ENCODE results near the gene OLIG1. TPM values are rescaled to one million over a fixed set of nuclear protein-coding genes. Genes with fewer than 3 reads are reported as not detected.

Gene OLIG1
- total and polyA plus RNA-seq, 7 donors: 0.07 to 3.4 (median 0.34) TPM; not detected in 1

GRCh38 chr21:33075596-33076195 is 5.8 kb downstream of the OLIG1 start:
- DNase-seq (no peak), ATAC-seq (no peak)
- intact Hi-C loops (cut with DNase I): no loop called here
- no peak overlapping the region for H3K4me3 ChIP-seq
- peaks cover 0 to 56% (median 14%) of the 10 kb centered on the region in 3 donors for H3K27me3 ChIP-seq (ENCODE audit: insufficient read depth in 3 of 3, low read length in 2 of 3)
- TF ChIP-seq CTCF (IDR thresholded peaks at IDR 0.05): no peak
- H3K27ac ChIP-seq: no peak overlapping the region
- peaks cover 14% of the 10 kb centered on the region for H3K4me1 ChIP-seq
- no peaks in the 10 kb centered on the region for H3K9me3 ChIP-seq
- H3K36me3 ChIP-seq (ENCODE audit: insufficient read depth in 1 of 2, low read depth in 1 of 2): no peaks in the 10 kb centered on the region
- 64 to 76% (median 73%) methylated on average over 11 of the region's 11 CpGs for WGBS, 3 donors

- peaks cover 0 to 45% (median 9%) of the 10 kb centered on the region in 3 donors for H3K27me3 ChIP-seq (ENCODE audit: insufficient read depth in 3 of 3, low read length in 2 of 3)
- TF ChIP-seq CTCF (IDR thresholded peaks at IDR 0.05): no peak
- no peak for ATAC-seq
- H3K27ac ChIP-seq: no peak overlapping the region
- H3K4me1 ChIP-seq: peaks cover 6% of the 10 kb centered on the region
- no peak for DNase-seq
- WGBS, 3 donors: 89 to 92% (median 91%) methylated on average over 11 of the region's 11 CpGs
- H3K36me3 ChIP-seq (ENCODE audit: insufficient read depth in 1 of 2, low read depth in 1 of 2): no peaks in the 10 kb centered on the region
- intact Hi-C loops (cut with DNase I): no loop called here
- no peaks in the 10 kb centered on the region for H3K9me3 ChIP-seq
- no peak overlapping the region for H3K4me3 ChIP-seq
These were observed 6.8 kb downstream of the OLIG1 start for GRCh38 chr21:33076600-33077329.

DNA sequence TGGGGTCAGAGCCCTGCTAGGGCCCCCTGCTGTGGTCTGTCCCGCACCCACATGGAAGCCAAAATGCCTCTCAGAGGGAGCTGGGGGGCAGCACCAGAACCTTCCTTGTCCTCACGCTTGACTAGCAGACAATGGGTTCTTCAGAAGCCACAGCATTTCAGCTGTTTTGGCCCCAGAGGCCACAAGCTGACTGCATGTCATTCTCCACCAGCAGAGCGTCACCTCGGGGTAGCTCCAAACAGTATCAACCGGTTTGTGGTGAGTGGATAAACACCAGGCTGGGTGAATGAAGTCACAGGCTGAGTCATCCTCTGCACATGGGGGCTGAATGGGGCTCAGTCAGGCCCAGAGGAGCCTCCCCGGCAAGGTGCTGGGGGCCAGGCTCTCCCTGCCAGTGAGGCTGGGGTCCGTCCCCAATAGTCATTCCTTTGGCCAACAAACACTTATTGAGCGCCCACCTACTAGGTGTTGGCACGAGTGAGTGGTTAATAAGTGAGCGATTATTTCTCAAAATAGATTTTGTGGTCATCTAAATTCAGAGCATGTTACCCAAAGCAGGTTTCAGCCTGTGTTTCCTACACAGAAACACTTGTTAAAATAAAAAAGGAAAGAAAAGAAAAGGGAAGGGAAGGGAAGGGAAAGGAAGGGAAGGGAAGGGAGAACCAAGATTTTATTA is 9.1 kb downstream of the OLIG1 start:
- no peak for TF ChIP-seq CTCF (IDR thresholded peaks at IDR 0.05)
- intact Hi-C loops (cut with DNase I): no loop called here
- no peak for DNase-seq
- Histone ChIP-seq H3K9me3 (no peaks in the 10 kb centered on the region), H3K4me3 (no peak overlapping the region), H3K27ac (no peak overlapping the region), H3K4me1 (no peaks in the 10 kb centered on the region), H3K27me3 (ENCODE audit: insufficient read depth in 3 of 3, low read length in 2 of 3) (peaks cover 0 to 22% (median 5%) of the 10 kb centered on the region in 3 donors), H3K36me3 (ENCODE audit: insufficient read depth in 1 of 2, low read depth in 1 of 2) (no peaks in the 10 kb centered on the region)
- WGBS, 3 donors: 64 to 73% (median 67%) methylated on average over 10 of the region's 10 CpGs
- ATAC-seq: peak in 1 of 4 donors; percentile 67

- Histone ChIP-seq H3K36me3 (ENCODE audit: insufficient read depth in 1 of 2, low read depth in 1 of 2) (no peaks in the 10 kb centered on the region), H3K4me1 (no peaks in the 10 kb centered on the region), H3K9me3 (no peaks in the 10 kb centered on the region), H3K4me3 (no peak overlapping the region), H3K27me3 (ENCODE audit: insufficient read depth in 3 of 3, low read length in 2 of 3) (peaks cover 0 to 12% (median 5%) of the 10 kb centered on the region in 3 donors), H3K27ac (no peak overlapping the region)
- ATAC-seq: no peak
- no peak for TF ChIP-seq CTCF (IDR thresholded peaks at IDR 0.05)
- intact Hi-C loops (cut with DNase I): no loop called here
- DNase-seq: no peak
- WGBS, 3 donors: 74 to 87% (median 83%) methylated on average over 3 of the region's 3 CpGs
These were observed 10.4 kb downstream of the OLIG1 start for GRCh38 chr21:33080376-33080775.

All from psoas muscle (tissue), 8 donors.